ENCODE data around the gene MEFV.
"Not testable (repeated sequence)": the region's sequence is repeated elsewhere in the genome, so short reads cannot be mapped to it uniquely, and the experiment has no call there.

Gene MEFV, protein sequence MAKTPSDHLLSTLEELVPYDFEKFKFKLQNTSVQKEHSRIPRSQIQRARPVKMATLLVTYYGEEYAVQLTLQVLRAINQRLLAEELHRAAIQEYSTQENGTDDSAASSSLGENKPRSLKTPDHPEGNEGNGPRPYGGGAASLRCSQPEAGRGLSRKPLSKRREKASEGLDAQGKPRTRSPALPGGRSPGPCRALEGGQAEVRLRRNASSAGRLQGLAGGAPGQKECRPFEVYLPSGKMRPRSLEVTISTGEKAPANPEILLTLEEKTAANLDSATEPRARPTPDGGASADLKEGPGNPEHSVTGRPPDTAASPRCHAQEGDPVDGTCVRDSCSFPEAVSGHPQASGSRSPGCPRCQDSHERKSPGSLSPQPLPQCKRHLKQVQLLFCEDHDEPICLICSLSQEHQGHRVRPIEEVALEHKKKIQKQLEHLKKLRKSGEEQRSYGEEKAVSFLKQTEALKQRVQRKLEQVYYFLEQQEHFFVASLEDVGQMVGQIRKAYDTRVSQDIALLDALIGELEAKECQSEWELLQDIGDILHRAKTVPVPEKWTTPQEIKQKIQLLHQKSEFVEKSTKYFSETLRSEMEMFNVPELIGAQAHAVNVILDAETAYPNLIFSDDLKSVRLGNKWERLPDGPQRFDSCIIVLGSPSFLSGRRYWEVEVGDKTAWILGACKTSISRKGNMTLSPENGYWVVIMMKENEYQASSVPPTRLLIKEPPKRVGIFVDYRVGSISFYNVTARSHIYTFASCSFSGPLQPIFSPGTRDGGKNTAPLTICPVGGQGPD

DNA sequence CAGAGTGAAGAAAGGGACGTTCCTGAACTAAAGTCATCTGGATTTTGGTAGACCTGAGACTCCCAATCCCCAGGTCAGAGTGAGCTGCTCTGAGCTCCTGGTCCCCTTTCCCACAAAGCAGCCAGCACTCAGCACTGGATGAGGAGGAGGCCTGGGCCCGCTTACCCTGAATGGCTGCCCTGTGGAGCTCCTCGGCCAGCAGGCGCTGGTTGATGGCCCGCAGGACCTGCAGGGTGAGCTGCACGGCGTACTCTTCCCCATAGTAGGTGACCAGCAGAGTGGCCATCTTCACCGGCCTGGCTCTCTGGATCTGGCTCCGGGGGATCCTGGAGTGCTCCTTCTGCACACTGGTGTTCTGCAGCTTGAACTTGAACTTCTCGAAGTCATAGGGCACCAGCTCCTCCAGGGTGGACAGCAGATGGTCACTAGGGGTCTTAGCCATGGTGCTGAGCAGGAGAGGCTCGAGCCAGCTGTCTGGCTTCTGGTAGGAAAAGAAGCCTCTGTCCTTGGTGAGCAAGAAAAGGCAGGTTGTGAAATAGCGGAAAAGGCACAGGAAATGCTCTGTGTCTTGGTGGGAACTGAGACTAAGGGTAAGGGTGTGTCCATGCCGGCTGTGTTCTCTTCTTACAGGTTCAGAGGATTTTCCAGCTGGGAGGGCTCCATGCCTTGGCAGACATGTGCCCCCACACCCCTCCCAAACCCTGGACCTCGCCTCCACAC is at the start of gene MEFV:
TSS of gene MEFV (minus strand) at position 488 of the 720 bp plus-strand sequence. CDS start at position 442, 46 bp downstream.
- no peak for DNase-seq

DNA sequence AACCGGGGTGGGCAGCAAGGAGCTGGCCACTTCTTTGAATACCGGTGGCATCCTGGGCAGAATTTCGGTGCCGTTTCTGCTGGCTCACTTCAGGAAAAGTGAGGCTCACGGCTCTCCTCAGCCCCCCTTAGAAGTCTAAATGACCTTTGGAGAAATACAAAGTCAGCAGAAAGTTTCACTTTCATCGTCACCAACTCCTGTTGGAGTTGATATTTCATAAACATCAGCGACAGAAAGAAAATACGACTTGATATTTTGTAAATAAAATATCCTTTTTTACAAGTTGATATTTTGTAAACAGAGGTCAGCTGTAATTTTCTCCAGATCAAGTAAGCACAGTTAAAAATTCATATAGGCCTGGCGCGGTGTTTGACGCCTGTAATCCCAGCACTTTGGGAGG is 49.6 kb upstream of the MEFV start:
- DNase-seq: no peak

DNA sequence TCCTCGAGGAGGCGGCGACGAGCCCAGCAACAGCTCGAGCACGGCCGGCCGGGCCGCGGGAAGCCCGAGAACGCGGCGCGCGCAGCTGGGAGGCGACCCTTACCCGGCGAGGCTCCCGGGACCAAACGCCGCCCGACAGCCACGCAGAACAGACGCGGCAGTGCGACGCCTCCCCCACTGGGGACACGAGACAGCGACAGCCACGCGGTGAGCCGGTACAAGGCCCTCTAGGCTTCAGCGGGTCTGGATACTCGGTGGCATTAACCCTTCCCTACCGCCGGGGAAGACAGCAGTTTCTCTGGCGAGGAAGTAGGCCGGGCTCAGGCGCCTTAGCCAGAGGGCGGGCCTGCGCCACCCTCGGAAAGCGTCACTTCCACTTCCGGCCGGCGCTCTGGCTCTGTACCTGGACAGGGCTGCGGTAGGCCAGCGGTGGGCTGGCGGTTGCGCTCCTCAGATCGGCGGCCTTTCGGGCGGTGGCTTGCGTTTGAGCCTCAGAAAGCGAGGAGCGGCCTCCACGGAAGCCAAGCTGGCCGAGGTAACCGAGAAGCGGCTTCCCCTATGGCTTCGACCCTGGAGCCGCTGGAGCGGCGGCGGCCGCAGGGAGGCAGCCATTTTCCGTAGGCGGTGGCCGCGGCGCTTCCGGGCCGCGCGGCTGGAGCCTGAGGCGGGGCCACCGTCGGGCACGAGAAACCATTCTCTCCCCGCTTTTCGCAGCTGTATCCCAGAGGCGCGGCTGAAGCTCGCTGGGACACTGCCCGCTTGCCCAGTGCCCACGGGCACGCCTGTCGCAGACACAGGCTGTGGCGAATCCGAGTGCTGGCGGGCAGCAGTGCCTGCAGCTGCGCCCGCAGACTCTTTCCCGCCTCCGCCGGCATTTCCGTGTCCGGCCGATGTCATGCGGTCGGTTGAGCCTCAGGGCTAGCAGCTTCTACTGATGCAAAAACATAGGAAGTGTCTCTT is 49.0 kb upstream of the MEFV start, which contains the start of the genes TIGD7 and ZNF75A:
TSS of gene TIGD7 (minus strand) at position 322 of the 960 bp plus-strand sequence. CDS start 4,816 bp downstream, outside the sequence.
TSS of gene ZNF75A (plus strand) at position 389 of the 960 bp plus-strand sequence. CDS start 2,932 bp downstream, outside the sequence.
- peak; percentile 67 for DNase-seq

DNA sequence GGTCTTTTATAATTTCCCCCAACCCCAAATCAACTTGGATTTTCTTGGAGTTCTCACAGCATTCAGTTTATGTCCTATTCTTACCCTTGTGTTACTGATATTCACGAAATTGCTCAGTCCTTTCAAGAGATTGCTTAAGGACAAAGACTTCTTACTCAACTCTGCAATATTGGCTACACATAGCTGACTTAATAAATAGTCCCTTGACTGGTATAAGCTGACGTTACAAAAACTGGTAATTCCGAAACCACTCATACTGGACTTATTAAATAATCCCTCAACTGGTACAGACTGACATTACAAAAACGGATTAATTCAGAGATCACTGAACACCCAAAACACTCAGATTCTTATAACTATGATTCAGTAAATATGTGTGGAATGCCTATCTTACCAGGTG is 47.9 kb upstream of the MEFV start:
- DNase-seq: no peak

DNA sequence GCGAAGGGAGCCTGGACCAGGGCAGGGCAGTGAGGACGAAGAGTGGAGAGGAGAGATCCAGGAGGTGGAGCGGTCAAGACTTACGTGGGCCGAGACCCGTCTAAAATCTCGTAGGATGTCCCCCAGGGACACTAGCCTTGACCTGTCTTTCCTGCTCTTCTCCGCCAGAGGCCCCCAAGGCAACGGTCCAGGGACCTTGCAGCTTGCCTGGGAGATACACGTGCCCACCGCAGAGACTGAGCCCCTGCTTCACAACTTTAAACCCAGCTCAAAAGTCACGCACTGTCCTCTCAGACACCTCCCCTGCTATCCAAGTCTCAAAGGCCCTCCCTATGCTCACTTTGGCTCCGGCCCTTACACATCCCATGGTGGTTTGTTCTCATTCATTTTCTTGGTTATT is 39.4 kb upstream of the MEFV start:
- no peak for DNase-seq

DNA sequence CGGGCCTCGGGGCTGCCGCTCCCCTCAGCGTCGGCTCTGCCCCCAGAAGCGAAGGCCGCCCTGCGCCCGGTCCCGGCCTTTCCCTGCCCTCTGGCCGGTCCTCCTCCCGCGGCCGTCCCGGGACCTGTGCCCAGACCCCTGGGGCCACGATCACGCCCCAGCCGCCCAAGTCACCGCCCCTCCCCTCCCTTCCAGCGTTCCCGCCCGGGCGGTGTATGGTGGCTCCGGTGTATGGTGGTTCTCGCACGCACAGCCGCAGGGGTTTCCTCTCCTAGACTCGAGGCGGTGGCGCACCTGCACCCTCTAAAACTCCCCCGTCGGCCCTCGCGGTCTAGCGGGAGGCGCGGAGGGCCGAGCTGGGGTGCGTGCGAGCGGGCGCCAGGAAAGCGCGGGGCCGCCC is 38.8 kb upstream of the MEFV start:
- no peak for DNase-seq

DNA sequence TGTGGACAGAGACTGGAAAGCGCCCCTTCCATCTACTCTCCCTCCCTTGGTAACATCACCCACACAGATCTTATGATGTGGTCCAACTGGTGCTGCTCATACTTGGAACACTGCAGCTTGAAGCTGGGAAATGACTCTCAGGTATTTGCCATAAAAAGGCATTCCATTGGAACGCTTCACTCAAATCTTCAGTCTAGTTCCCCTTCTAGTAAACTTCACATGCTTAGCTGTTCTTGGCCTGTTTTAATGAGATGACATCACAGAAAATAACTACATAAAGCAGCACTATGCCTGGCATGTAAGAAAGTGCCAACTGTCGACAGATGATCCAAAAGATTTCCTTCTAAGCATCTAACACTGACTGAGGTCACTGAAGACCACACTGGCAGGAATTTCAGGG is 36.2 kb upstream of the MEFV start:
- no peak for DNase-seq

DNA sequence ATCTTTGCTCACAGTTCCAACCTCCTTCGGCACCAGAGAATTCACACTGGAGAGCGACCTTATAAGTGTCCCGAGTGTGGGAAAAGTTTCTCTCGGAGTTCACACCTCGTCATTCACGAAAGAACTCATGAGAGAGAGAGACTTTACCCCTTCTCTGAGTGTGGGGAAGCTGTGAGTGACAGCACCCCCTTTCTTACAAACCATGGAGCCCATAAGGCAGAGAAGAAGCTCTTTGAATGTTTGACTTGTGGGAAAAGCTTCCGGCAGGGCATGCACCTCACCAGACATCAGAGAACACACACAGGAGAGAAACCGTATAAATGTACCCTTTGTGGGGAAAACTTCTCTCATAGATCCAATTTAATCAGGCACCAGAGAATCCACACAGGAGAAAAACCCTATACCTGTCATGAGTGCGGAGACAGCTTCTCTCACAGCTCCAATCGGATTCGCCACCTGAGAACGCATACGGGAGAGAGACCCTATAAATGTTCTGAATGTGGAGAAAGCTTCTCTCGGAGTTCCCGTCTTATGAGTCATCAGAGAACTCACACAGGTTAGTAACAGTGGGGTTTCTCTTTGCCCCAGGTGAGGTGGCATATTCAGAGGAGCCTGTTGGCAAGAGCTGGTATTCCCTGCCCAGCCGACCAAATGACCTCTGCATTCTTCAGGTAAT is 33.7 kb upstream of the MEFV start:
- no peak for DNase-seq

DNA sequence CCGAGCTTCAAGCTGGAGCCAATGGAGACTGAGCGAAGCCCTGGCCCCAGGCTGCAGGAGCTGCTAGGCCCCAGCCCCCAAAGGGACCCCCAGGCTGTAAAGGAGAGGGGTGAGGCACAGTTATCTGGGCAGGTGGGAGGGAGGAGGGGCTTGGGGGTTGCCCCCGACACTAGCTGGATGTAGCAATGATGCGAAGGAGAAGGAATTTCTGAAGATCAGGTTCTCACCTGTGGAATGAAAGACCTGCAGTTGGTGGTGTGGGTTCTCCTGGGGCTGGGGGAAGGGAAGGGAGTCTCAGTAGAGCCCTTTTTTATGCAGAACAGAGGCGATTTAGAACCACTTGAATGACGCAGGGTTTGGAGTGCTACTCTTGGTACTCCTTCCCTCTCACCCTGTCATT is 28.7 kb upstream of the MEFV start:
- DNase-seq: no peak

DNA sequence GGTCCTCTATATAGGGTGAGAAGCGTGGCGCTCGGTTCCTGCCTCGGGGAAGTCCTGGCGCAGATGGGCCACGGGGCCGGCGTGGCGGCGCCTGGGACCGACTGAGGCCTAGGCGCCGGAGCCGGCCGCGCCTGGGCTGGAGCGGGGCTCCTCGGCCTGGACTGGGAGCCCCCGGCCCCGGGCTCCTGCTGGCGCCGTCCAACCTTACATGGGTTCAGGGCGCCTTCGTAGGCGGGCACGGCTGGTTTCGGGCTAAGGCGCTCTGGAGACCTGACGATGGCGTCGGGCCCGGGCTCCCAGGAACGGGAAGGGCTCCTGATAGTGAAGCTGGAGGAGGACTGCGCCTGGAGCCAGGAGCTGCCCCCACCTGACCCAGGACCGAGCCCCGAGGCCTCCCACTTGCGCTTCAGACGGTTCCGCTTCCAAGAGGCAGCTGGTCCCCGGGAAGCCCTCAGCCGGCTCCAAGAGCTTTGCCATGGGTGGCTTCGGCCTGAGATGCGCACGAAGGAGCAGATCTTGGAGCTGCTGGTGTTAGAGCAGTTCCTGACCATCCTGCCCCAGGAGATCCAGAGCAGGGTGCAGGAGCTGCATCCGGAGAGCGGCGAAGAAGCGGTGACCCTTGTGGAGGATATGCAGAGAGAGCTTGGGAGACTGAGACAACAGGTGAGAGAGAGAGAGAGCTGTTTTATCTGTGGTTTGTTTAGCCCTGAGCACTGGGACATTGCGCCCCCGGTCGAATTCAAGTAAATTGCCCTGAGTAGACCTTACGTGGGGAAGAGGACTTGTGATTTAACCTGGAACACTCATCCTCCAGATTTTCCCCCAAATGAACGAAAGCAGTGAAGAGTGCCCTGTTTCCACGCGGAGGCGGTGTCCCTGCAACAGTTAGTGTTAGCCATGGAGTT is 27.4 kb upstream of the MEFV start:
- DNase-seq: no peak

DNA sequence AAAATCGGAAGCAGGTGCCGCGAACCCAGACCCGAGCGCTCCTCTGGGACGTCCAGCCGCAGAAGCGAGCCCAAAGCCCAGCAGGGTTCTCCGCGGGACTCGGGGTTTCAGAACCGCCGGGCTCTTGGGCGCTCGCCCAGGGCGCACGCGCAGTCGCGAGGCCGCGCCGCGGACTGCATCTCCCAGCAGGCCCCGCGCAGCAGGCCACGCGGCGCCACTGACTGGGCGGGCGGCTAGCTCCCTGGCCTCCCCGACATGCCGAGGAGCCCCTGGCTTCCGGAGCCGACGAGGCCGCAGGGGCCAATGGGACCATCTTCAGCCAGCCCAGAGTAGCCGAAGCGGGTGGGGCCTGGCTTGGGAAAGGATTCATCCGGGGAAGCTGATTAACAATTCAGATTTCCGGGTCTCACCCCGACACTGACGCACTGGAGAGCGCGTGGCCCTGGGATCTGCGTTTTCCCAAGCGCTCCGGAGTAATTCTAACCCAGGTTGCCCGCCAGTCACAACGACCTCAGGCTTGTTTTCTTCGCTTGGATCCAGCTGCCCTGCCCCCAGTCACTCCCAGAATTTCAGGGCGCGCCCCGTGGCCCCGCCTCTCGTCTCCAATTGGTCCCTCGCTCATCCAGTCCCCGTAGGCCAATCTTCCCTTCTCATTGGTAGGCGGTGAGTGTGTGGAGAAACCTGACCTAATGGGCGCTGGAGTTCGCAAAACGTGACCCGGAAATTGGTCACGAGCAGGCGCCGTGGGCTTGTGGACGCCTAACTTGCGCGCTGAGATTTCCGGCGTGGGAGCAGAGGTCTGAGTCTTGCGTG is 26.5 kb upstream of the MEFV start, which contains the start of gene ZNF263:
TSS of gene ZNF263 (plus strand) at position 762 of the 813 bp plus-strand sequence. CDS start 328 bp downstream, outside the sequence.
- peak; percentile 79 for DNase-seq

DNA sequence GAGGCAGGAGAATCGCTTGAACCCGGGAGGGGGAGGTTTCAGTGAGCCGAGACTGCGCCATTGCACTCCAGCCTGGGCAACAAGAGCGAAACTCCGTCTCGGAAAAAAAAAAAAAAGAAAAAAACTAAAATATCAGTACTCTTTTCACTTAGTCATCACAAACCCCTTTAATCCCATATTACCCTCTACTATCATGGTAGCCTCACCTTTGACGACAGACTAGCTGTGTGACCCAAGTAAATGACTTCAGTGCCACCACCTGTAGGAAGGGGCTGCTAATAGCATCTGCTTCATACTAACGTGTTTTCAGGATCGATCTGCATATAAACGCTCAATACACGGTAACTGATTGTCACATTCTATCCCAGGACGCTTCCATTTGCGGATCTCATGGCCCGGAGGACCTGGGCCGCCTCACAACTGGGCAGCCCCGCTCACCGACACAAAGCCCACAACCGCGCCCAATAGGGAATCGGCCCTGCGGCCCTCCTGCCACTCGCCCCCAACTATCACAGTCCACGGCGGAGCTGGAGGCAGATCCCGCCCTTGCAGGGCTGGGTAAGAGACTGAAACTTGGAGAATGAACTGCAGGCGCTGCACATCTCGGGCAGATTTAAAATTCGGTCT is 25.8 kb upstream of the MEFV start:
- DNase-seq: peak; percentile 42

DNA sequence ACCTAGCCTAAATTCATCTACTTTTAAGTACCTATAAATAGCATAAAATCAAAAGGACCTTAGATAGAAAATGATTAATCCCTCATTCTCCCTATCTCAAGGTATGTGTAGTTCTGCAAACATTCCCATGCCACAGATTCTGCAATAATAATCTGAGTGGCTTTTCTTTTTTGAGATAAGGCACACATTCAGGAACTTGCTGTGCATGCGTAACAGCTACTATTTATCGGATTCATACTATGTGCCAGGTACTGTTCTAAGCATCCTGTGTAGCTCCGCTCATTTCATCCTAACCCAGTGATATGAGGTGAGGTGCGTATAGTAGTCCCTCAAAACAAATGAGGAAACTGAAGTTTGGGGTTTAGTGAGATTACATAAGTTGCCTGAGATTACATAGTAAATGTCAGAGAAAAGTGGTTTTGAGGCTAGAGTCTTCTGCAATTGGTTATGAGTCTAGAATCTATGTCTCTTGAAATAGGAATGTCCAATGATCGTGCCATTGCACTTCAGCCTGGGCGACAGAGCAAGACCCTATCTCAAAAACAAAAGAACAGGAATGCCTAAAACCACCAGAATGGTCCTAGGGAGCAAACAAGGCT is 24.9 kb upstream of the MEFV start:
- DNase-seq: no peak

DNA sequence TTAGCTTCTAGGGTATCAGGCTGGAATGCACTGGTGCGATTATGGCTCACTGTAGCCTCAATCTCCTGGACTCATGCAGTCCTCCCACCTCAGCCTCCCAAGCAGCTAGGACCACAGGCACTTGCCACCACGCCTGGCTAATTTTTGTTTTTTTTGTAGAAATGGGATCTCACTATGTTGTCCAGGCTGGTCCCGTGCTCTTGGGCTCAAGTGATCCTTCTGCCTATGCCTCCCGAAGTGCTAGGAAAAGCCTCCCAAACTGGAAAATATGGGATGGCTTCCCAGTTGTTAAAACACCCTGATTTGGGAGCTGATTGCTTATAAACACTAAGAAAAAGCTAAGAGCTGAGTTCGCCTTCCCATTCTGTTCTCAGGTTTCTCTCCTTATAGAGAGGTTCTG is 20.2 kb upstream of the MEFV start:
- no peak for DNase-seq

DNA sequence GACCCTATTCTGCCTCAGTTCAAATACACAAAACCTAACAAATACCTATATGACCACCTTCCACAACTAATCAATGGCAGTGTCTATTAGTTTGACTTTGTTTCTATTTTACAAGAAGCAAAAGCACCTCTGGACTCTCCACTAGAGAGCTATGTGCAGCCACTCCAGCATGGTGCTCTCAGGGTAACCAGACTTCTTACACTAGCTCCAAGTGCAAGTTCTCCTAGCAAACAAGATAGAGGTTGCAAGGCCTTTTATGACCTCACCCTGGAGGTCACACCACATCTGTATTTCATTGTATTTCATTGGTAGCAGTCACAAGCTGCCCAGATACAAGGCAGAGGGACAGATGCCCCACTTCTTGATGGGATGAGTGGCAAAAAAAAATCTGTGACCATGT is 18.5 kb upstream of the MEFV start:
- no peak for DNase-seq

DNA sequence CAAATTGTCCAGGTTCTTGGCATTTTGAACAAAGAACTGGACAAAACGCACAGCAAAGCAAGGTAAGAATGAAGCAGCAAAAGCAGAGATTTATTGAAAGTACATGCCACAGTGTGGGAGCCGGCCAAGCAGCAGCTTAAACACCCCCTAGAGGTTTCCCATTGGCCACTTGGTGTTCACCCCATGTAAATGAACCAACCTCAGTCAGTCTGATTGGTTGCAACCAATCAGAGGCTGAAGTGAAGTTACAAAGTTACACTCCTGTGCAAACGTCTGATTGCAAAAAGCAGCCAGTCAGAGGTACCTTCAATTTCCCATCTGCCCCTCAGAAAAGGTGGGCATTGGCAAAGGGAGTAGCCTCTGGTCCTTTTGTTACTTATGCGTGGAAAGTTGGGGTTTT is 18.1 kb upstream of the MEFV start:
- DNase-seq: no peak

DNA sequence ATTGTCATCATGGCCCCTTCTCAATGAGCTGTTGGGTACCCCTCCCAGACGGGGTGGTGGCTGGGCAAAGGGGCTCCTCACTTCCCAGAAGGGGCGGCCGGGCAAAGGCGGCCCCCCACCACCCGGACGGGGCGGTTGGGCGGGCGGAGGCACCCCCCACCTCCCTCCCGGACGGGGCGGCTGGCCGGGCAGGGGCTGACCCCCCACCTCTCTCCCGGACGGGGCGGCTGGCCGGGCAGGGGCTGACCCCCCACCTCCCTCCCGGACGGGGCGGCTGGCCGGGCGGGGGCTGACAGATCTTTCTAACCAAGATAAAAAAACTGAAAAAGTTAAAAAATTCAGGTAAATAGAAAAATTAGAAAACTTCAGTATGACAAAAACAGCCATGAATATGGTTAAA is 14.8 kb upstream of the MEFV start:
- not testable (repeated sequence) for DNase-seq

DNA sequence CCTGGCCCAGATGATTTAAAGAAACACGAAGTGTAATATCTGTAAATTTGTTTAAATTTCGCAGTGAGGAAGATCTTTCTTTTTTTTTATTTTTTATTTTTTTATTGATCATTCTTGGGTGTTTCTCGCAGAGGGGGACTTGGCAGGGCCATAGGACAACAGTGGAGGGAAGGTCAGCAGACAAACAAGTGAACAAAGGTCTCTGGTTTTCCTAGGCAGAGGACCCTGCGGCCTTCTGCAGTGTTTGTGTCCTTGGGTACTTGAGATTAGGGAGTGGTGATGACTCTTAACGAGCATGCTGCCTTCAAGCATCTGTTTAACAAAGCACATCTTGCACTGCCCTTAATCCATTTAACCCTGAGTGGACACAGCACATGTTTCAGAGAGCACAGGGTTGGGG is 14.3 kb upstream of the MEFV start:
- not testable (repeated sequence) for DNase-seq
